ENCODE measurements around the gene HLA-DOB. TPM values are rescaled to one million over a fixed set of nuclear protein-coding genes. Genes with fewer than 3 reads are reported as not detected.
"Not testable (repeated sequence)": the region's sequence is repeated elsewhere in the genome, so short reads cannot be mapped to it uniquely, and the experiment has no call there.

Gene HLA-DOB
- total and polyA plus RNA-seq, 9 donors, result 0.09 to 0.33 (median 0.15) TPM; not detected in 5

GRCh38 chr6:32792901-32793435 is 23.8 kb downstream of the HLA-DOB start:
- DNase-seq, result no peak
- Histone ChIP-seq H3K4me1 (ENCODE audit: control insufficient read depth, insufficient read depth, low read length) (peaks cover 2% of the 10 kb centered on the region), H3K4me3 (ENCODE audit: low read length) (no peak overlapping the region), H3K9me3 (replicated peaks; ENCODE audit: control insufficient read depth, low read depth, low read length) (no peaks in the 10 kb centered on the region), H3K36me3 (ENCODE audit: control insufficient read depth, insufficient read depth, low read length) (no peaks in the 10 kb centered on the region), H3K27ac (ENCODE audit: low read length) (no peak overlapping the region), H3K27me3 (ENCODE audit: control insufficient read depth, insufficient read depth, low read length) (peaks cover 32% of the 10 kb centered on the region)
- no CpG with 5 or more reads among the region's 3 CpGs for WGBS (ENCODE audit: insufficient coverage)

DNA sequence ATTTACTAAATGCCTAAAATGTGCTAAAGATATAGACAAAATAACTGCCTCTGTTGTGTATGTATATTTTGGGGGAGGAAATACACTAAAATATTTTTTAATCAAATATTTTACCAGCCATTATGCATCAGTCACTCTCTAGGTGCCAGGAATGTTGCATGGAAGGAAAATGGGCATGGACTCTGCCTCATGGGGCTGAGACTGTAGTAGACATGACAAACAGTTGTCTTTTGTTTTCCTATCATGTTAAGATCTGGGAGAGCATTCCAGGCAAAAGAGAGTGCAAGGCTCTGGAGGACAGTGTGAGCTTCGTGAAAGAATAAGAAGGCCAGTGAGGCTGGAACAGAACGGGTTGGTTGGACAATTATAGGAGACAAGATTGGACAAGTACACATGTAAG is 26.5 kb downstream of the HLA-DOB start:
- Histone ChIP-seq H3K9me3 (replicated peaks; ENCODE audit: control insufficient read depth, low read depth, low read length) (no peaks in the 10 kb centered on the region), H3K36me3 (ENCODE audit: control insufficient read depth, insufficient read depth, low read length) (no peaks in the 10 kb centered on the region), H3K4me3 (ENCODE audit: low read length) (no peak overlapping the region), H3K27me3 (ENCODE audit: control insufficient read depth, insufficient read depth, low read length) (peaks cover 17% of the 10 kb centered on the region), H3K27ac (ENCODE audit: low read length) (no peak overlapping the region), H3K4me1 (ENCODE audit: control insufficient read depth, insufficient read depth, low read length) (no peaks in the 10 kb centered on the region)
- DNase-seq, result no peak
- WGBS (ENCODE audit: insufficient coverage), result no CpG with 5 or more reads among the region's 2 CpGs

DNA sequence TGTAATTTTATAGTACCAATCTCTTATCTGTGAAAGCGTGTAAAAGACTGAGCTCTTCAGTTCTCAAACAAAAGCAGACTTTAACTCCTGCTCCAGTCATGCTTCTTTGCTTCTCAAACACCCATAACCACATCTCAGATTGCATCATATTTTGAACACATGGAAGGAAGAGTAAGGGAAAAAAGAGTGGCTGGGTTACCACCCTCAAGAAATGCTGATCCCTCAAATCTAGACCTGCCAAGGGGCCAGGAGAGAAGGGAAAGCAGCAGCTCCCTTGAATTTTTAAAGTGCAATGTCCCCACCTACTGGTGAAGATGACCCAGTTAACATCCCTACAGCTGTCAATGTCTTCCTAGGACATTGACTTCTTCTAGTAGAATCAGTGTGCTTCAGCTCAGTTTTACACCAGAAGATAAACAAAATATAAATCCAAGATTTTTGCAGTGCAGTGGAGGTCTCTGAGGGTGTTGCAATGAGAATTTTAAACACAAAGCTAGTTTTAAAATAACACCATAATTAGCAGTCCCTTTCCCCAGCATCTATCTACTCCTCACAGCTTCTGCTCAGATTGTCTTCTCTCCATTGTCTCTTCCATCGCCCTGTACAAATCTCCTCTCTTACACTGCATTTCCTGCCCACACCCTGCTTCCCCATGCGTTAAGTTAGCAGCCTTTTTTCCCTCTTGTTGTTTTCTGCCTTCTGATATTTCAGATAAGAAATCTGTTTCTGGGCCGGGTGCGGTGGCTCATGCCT is 30.8 kb downstream of the HLA-DOB start:
- Histone ChIP-seq H3K4me1 (ENCODE audit: control insufficient read depth, insufficient read depth, low read length) (no peaks in the 10 kb centered on the region), H3K36me3 (ENCODE audit: control insufficient read depth, insufficient read depth, low read length) (no peaks in the 10 kb centered on the region), H3K27me3 (ENCODE audit: control insufficient read depth, insufficient read depth, low read length) (peaks cover 2% of the 10 kb centered on the region), H3K9me3 (replicated peaks; ENCODE audit: control insufficient read depth, low read depth, low read length) (no peaks in the 10 kb centered on the region), H3K27ac (ENCODE audit: low read length) (no peak overlapping the region), H3K4me3 (ENCODE audit: low read length) (no peak overlapping the region)
- peak; percentile 83 for DNase-seq
- 0% methylated on average over 2 of the region's 5 CpGs for whole genome bisulfite sequencing (ENCODE audit: insufficient coverage)

DNA sequence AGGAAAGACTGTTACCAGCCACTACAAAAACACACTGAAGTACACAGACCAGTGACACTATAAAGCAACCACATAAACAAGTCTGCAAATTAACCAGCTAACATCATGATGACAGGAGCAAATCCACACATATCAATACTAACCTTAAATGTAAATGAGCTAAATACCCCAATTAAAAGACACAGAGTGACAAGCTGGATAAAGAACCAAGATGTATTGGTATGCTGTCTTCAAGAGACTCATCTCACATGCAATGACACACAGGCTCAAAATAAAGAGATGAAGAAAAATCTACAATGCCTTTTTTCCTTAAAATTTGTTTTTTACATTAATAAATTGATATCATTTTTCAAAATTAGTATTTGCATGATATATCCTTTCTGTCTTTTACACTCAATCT is 33.9 kb downstream of the HLA-DOB start:
- DNase-seq; H3K36me3 ChIP-seq (ENCODE audit: control insufficient read depth, insufficient read depth, low read length); H3K4me3 ChIP-seq (ENCODE audit: low read length); H3K27me3 ChIP-seq (ENCODE audit: control insufficient read depth, insufficient read depth, low read length); H3K9me3 ChIP-seq (replicated peaks; ENCODE audit: control insufficient read depth, low read depth, low read length); H3K4me1 ChIP-seq (ENCODE audit: control insufficient read depth, insufficient read depth, low read length); H3K27ac ChIP-seq (ENCODE audit: low read length): not testable (repeated sequence)

DNA sequence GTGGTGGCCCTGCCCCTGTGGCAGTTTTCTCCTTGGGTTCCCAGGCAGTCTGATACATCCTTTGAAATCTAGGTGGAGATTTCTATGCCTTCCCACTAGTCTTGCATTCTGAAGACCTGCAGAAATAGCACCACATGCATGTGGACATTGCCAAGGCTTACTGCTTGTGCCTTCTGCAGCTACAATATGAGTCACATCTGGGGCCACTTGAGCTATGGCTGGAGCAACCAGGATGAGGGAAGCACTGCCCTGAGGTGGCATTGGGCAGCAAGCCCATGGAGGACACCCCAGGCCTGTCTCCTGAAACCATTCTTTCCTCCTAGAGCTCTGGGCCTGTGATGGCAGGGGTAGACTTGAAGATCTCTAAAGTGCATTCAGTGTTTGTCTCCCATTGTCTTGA is 37.8 kb downstream of the HLA-DOB start:
- Histone ChIP-seq H3K9me3 (replicated peaks; ENCODE audit: control insufficient read depth, low read depth, low read length) (no peaks in the 10 kb centered on the region), H3K27ac (ENCODE audit: low read length) (no peak overlapping the region), H3K36me3 (ENCODE audit: control insufficient read depth, insufficient read depth, low read length) (no peaks in the 10 kb centered on the region), H3K27me3 (ENCODE audit: control insufficient read depth, insufficient read depth, low read length) (peaks cover 5% of the 10 kb centered on the region), H3K4me3 (ENCODE audit: low read length) (no peak overlapping the region), H3K4me1 (ENCODE audit: control insufficient read depth, insufficient read depth, low read length) (no peaks in the 10 kb centered on the region)
- DNase-seq, result no peak

GRCh38 chr6:32775071-32775470 is 41.7 kb downstream of the HLA-DOB start:
- DNase-seq, result no peak
- peaks cover 5% of the 10 kb centered on the region for H3K27me3 ChIP-seq (ENCODE audit: control insufficient read depth, insufficient read depth, low read length)
- no peaks in the 10 kb centered on the region for H3K9me3 ChIP-seq (replicated peaks; ENCODE audit: control insufficient read depth, low read depth, low read length)
- no CpG with 5 or more reads among the region's 1 CpG for WGBS (ENCODE audit: insufficient coverage)
- no peaks in the 10 kb centered on the region for H3K4me1 ChIP-seq (ENCODE audit: control insufficient read depth, insufficient read depth, low read length)
- no peak overlapping the region for H3K27ac ChIP-seq (ENCODE audit: low read length)
- no peak overlapping the region for H3K4me3 ChIP-seq (ENCODE audit: low read length)
- H3K36me3 ChIP-seq (ENCODE audit: control insufficient read depth, insufficient read depth, low read length), result no peaks in the 10 kb centered on the region

GRCh38 chr6:32774426-32774825 is 42.4 kb downstream of the HLA-DOB start:
- no peak overlapping the region for H3K4me3 ChIP-seq (ENCODE audit: low read length)
- H3K4me1 ChIP-seq (ENCODE audit: control insufficient read depth, insufficient read depth, low read length), result no peaks in the 10 kb centered on the region
- H3K36me3 ChIP-seq (ENCODE audit: control insufficient read depth, insufficient read depth, low read length), result no peaks in the 10 kb centered on the region
- WGBS (ENCODE audit: insufficient coverage), result no CpG with 5 or more reads among the region's 1 CpG
- no peak overlapping the region for H3K27ac ChIP-seq (ENCODE audit: low read length)
- H3K9me3 ChIP-seq (replicated peaks; ENCODE audit: control insufficient read depth, low read depth, low read length), result no peaks in the 10 kb centered on the region
- H3K27me3 ChIP-seq (ENCODE audit: control insufficient read depth, insufficient read depth, low read length), result peaks cover 7% of the 10 kb centered on the region
- no peak for DNase-seq

DNA sequence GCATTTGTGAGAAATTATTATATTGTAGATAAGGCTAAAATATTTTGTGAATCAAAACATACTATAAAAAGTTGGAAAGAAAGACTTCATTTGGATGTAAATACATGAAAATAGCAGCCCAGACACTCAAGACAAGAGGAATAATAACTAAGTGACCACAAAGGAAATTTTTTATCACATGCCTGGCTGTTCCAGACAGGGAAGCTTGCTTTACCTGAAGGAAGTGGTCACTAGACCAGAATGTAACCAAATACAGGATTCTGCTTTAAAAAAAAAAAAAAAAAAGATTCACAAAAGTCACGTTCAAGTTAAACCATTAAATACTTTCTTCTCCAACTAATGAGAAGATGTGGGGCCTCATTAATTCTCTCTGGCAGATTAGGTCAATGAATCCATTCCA is 44.1 kb downstream of the HLA-DOB start:
- Histone ChIP-seq H3K9me3 (replicated peaks; ENCODE audit: control insufficient read depth, low read depth, low read length) (no peaks in the 10 kb centered on the region), H3K27me3 (ENCODE audit: control insufficient read depth, insufficient read depth, low read length) (peaks cover 6% of the 10 kb centered on the region), H3K4me1 (ENCODE audit: control insufficient read depth, insufficient read depth, low read length) (no peaks in the 10 kb centered on the region), H3K4me3 (ENCODE audit: low read length) (no peak overlapping the region), H3K27ac (ENCODE audit: low read length) (no peak overlapping the region), H3K36me3 (ENCODE audit: control insufficient read depth, insufficient read depth, low read length) (no peaks in the 10 kb centered on the region)
- DNase-seq, result no peak
- no CpG with 5 or more reads among the region's 1 CpG for WGBS (ENCODE audit: insufficient coverage)

GRCh38 chr6:32764048-32764447 is 52.8 kb downstream of the HLA-DOB start:
- no peaks in the 10 kb centered on the region for H3K4me1 ChIP-seq (ENCODE audit: control insufficient read depth, insufficient read depth, low read length)
- H3K4me3 ChIP-seq (ENCODE audit: low read length), result no peak overlapping the region
- H3K27me3 ChIP-seq (ENCODE audit: control insufficient read depth, insufficient read depth, low read length), result peaks cover 28% of the 10 kb centered on the region
- no peaks in the 10 kb centered on the region for H3K36me3 ChIP-seq (ENCODE audit: control insufficient read depth, insufficient read depth, low read length)
- no peak overlapping the region for H3K27ac ChIP-seq (ENCODE audit: low read length)
- WGBS (ENCODE audit: insufficient coverage), result no CpG with 5 or more reads among the region's 1 CpG
- DNase-seq, result no peak
- no peaks in the 10 kb centered on the region for H3K9me3 ChIP-seq (replicated peaks; ENCODE audit: control insufficient read depth, low read depth, low read length)

- Histone ChIP-seq H3K36me3 (ENCODE audit: control insufficient read depth, insufficient read depth, low read length) (no peaks in the 10 kb centered on the region), H3K4me1 (ENCODE audit: control insufficient read depth, insufficient read depth, low read length) (no peaks in the 10 kb centered on the region), H3K27ac (ENCODE audit: low read length) (no peak within 1 kb of the TSS), H3K4me3 (ENCODE audit: low read length) (no peak within 1 kb of the TSS), H3K9me3 (replicated peaks; ENCODE audit: control insufficient read depth, low read depth, low read length) (no peaks in the 10 kb centered on the region), H3K27me3 (ENCODE audit: control insufficient read depth, insufficient read depth, low read length) (peaks cover 33% of the 10 kb centered on the region)
- 33% methylated on average over 1 of the region's 4 CpGs for WGBS (ENCODE audit: insufficient coverage)
- DNase-seq, result no peak
Observed at GRCh38 chr6:32763421-32763820, 53.4 kb downstream of the HLA-DOB start, which contains the start of gene HLA-DQB2. TSS of gene HLA-DQB2 (minus strand) at chr6:32763532. CDS start at chr6:32763470, 62 bp downstream.
